Cardiac fibroblast (primary cell): ENCODE data around the gene PLEKHH2.
A peak's percentile ranks its signal among the peaks of the same experiment; 100 is the strongest.
"Not testable (repeated sequence)": the region's sequence is repeated elsewhere in the genome, so short reads cannot be mapped to it uniquely, and the experiment has no call there.

ENCODE experiments used
- DNase-seq, 2 donors: peaks; one replicate each; pipeline versions ENCODE4 v3.0.0 to v3.0.0-alpha.2; 2010; ENCODE audit warnings: low read depth in 2 of 2
- H3K4me3 ChIP-seq, 2 donors: replicated peaks in 1 of 2; 1 replicate in 1 of 2; 2 replicates in 1 of 2; pipeline ENCODE4 v1.5.1; 2011; ENCODE audit warnings: low read depth in 2 of 2, low read length in 2 of 2, mild to moderate bottlenecking in 2 of 2, moderate library complexity in 1 of 2
- CTCF ChIP-seq: IDR thresholded peaks from one replicate; pipeline ENCODE4 v1.5.1; 2011; ENCODE audit warnings: low read depth, mild to moderate bottlenecking, low read length, inconsistent platforms

Gene PLEKHH2

DNA sequence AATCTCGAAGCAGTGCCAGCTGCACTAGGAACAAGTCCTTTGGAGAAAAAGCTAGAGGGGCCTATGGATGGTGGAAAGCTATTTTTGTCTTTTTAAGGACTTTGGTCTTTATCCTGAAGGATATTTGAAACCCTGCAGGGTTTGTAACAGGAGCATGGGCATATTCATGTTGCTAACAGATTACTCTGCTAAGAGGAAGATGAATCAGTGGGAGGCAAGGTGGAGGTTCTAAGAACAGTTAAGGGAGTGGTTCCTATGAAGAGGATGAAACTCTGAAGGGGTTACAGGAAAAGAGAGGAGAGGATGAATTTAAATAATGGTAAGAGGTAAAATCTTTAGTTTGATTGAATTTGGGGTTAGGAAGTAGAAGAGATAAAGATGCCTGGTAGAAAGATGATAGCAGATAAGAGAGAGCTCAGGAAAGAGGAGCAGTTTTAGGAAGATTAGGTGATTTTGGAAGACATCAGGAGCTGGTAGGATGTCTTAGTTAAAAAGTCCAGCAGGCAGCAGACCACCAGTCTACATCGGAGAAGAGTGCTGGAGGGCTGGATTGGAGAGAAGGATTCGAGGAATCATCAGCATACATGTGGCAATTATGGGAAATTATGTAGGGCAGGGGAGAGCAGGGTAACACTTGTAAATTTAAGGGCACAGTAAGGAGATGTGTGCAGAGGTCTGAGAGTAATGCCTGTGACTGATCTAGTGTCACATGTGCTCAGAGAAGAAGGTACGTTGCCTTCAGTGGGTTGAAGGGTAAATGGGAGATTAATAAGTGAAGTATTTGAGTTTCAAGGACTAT lies 78.4 kb downstream of the PLEKHH2 start:
- DNase-seq = no peak
- H3K4me3 ChIP-seq = no peak overlapping the region
- TF ChIP-seq CTCF = no peak

GRCh38 chr2:43717322-43717721 lies 80.3 kb downstream of the PLEKHH2 start:
- H3K4me3 ChIP-seq = no peak overlapping the region
- DNase-seq = no peak
- TF ChIP-seq CTCF = no peak

- no peak overlapping the region for H3K4me3 ChIP-seq
- no peak for TF ChIP-seq CTCF
- no peak for DNase-seq
Observed at GRCh38 chr2:43718530-43719124, 81.6 kb downstream of the PLEKHH2 start.

DNA sequence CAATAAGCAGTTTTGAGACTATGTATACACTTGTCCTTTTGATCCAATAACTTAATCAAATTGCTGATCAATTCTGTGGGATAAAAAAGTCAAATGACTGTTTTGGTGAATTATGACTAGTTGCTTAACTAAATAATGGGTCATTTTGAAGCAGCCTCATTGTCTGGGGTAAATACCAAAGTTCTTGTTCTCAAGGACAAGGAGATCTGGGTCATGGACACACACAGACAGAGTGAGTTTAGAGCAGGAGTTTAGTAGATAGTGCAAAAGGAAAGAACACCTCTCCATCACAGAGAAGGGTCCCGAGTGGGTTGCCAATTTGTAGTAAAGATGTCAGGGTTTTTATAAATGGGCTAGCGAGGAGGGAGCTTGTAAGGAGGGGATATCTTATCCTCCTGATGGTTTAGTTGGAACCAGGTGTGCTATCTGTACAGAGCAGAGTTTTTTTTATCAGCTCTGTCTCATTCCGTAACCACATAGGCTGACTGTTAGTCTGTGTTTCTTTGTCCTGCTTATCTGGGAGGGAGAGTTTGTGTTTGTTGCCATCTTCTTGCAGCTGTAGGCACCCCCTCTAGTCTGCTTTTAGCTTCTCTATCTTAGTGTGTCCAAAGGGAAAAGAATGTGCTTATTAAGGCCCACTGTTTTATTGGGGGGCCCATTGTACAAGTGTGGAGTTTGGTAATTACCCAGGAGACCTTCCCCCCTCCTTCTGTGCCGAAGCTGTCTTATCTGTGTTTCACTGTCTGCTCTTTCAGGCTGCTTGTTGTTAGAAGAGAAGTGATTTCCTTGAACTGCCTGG lies 87.9 kb downstream of the PLEKHH2 start:
- no peak overlapping the region for H3K4me3 ChIP-seq
- TF ChIP-seq CTCF = no peak
- peak; percentile 17 to 27 for DNase-seq

- DNase-seq = no peak
- no peak for TF ChIP-seq CTCF
- H3K4me3 ChIP-seq = no peak overlapping the region
Observed at GRCh38 chr2:43725711-43726246, 88.7 kb downstream of the PLEKHH2 start.

DNA sequence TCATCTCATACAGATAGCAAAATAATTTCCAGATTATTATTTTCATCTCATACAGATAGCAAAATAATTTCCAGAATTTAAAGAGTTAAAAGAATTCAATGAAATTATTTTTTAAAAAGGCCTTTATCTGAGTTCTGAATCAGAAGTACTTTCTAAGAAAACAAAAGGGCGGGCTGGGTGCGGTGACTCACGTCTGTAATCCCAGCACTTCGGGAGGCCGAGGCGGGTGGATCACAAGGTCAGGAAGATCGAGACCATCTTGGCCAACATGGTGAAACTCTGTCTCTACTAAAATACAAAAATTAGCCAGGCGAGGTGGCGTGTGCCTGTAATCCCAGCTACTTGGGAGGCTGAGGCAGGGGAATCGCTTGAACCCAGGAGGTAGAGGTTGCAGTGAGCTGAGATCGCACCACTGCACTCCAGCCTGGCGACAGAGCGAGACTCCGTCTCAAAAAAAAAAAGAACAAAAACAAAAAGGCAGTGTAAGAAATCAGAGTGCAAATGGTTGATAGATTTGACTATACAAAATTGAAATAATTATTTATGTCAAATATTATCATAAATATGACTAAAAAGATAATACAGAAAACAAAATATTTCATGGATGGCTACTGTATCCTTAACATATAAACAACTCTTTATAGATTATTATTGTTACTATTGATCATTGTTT lies 90.0 kb downstream of the PLEKHH2 start:
- H3K4me3 ChIP-seq = not testable (repeated sequence)
- peak; percentile 30 to 76 for DNase-seq

DNA sequence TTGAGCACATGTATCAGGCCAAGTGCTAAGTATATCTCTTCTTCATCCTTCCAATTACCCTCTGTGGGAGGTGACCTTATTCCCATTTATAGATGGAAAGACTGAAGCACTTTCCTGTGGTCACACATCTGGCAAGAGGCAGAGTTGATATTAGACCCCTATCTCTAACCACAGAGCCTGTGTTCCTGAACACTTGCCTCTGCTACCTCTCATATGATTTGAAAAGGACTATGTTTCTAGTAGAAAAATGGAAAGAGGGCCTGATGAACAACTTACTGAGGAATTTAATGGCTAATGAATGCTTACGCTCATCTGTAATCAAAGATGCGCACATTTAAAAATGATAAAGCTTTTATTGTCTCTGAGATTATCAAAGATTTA lies 90.6 kb downstream of the PLEKHH2 start:
- no peak overlapping the region for H3K4me3 ChIP-seq
- no peak for DNase-seq
- no peak for TF ChIP-seq CTCF
